K562 (cell line): Measurements from ENCODE around the gene CAV1. TPM values are rescaled to one million over a fixed set of nuclear protein-coding genes. Genes with fewer than 3 reads are reported as not detected.
A peak's percentile ranks its signal among the peaks of the same experiment; 100 is the strongest.

Experiments used
- CREB1 ChIP-seq, 2 experiments: sonication (generic) in 1 of 2; formaldehyde crosslinking in 1 of 2; IDR thresholded peaks; 2 replicates each; pipeline versions ENCODE4 v1.6.1 to v1.8.0; 2012 to 2022; ENCODE audit warnings: inconsistent platforms in 1 of 2, mild to moderate bottlenecking in 1 of 2, missing genetic modification reagents in 1 of 2, moderate library complexity in 1 of 2
- ERF ChIP-seq: fragments of 450-650 bp; formaldehyde crosslinking; IDR thresholded peaks from 2 replicates; pipeline ENCODE4 v1.4.0; 2020; ENCODE audit warnings: mild to moderate bottlenecking, mixed read lengths
- HDAC3 ChIP-seq: fragments of 450-650 bp; IDR thresholded peaks from 2 replicates; pipeline ENCODE4 v1.6.1; 2018; ENCODE audit warnings: borderline replicate concordance, mild to moderate bottlenecking, moderate library complexity; ENCODE audit not compliant: partially characterized antibody
- IRF2 ChIP-seq: sonication (generic); formaldehyde crosslinking; IDR thresholded peaks from 2 replicates; pipeline ENCODE4 v1.8.1; 2022; ENCODE audit warnings: mild to moderate bottlenecking, missing genetic modification reagents
- NBN ChIP-seq: fragments of 450-650 bp; IDR thresholded peaks from 2 replicates; pipeline ENCODE4 v1.6.1; 2016; ENCODE audit warnings: low read depth, mild to moderate bottlenecking
- NCOA6 ChIP-seq: fragments of 450-650 bp; IDR thresholded peaks from 2 replicates; pipeline ENCODE4 v1.6.1; 2017; ENCODE audit warnings: mild to moderate bottlenecking
- NFATC3 ChIP-seq: fragments of 450-650 bp; IDR thresholded peaks from 2 replicates; pipeline ENCODE4 v1.6.1; 2017; ENCODE audit warnings: mild to moderate bottlenecking
- POLR2A ChIP-seq: fragments of 450-650 bp; conservative IDR thresholded peaks from 2 replicates; pipeline ENCODE4 v1.6.1; 2016
- SAFB2 ChIP-seq: fragments of 200-400 bp; formaldehyde crosslinking; IDR thresholded peaks from 2 replicates; pipeline ENCODE4 v1.6.1; 2018; ENCODE audit warnings: borderline replicate concordance, low read length, low read depth, moderate library complexity; ENCODE audit not compliant: severe bottlenecking
- STAT5B ChIP-seq: fragments of 250-450 bp; sonication (Bioruptor Pico); IDR thresholded peaks from 2 replicates; pipeline ENCODE4 v1.8.0; 2021; ENCODE audit warnings: mild to moderate bottlenecking, inconsistent platforms
- TAL1 ChIP-seq: fragments of 450-650 bp; IDR thresholded peaks from 2 replicates; pipeline ENCODE4 v1.6.1; 2016; ENCODE audit warnings: mild to moderate bottlenecking
- ZFX ChIP-seq: sonication (generic); formaldehyde crosslinking; IDR thresholded peaks from 2 replicates; pipeline ENCODE4 v1.8.0; 2022; ENCODE audit warnings: mild to moderate bottlenecking, missing genetic modification reagents, moderate library complexity
- ZNF197 ChIP-seq: fragments of 200-800 bp; sonication (Bioruptor generic); IDR thresholded peaks from 2 replicates; pipeline ENCODE4 v1.6.1; 2016; ENCODE audit warnings: low read depth, missing genetic modification characterization, missing compliant biosample characterization
- ZNF274 ChIP-seq: IDR thresholded peaks from 2 replicates; pipeline ENCODE4 v1.6.1; 2011; ENCODE audit warnings: low read depth, mild to moderate bottlenecking, low read length, moderate library complexity, borderline replicate concordance
- polyA plus RNA-seq, 8 experiments: library from polyadenylated mRNA; depleted of rRNA in 4 of 8; stranded (reverse) in 5 of 8; unstranded in 3 of 8; fragments of >200 nt; fragmentation: Nextera tagmentation in 2 of 8; fragmentation: Illumina TruSeq in 1 of 8; extraction: Ambion mirVana in 2 of 8; extraction: Trizol in 1 of 8; gene quantifications; 2 replicates each; pipeline versions ENCODE4 v1.2.1 to v1.2.3, GENCODE V29; 2011 to 2014; ENCODE audit warnings: inconsistent platforms in 1 of 8, missing spikeins in 1 of 8
- total RNA-seq, 7 experiments: library from RNA; depleted of rRNA in 6 of 7; stranded (reverse); fragments of >200 nt in 6 of 7; fragmentation: Illumina TruSeq in 2 of 7; extraction: Trizol in 2 of 7; gene quantifications; 2 replicates each; pipeline versions ENCODE4 v1.2.1 to v1.2.3, GENCODE V29; 2011 to 2021; ENCODE audit warnings: low replicate concordance in 1 of 7
- TF ChIP-seq, protein P1 (sequence below): fragments of 450-650 bp; IDR thresholded peaks from 2 replicates; pipeline ENCODE4 v1.6.1; 2017; ENCODE audit warnings: antibody characterized with exemption, mild to moderate bottlenecking
- TF ChIP-seq, protein P2 (sequence below): sonication (generic); formaldehyde crosslinking; IDR thresholded peaks from 2 replicates; pipeline ENCODE4 v1.8.0; 2022; ENCODE audit warnings: missing genetic modification reagents, mild to moderate bottlenecking, borderline replicate concordance
- TF ChIP-seq, protein P3 (sequence below): sonication (generic); formaldehyde crosslinking; IDR thresholded peaks from 2 replicates; pipeline ENCODE4 v1.8.0; 2022; ENCODE audit warnings: missing genetic modification reagents, mild to moderate bottlenecking, moderate library complexity, borderline replicate concordance
- TF ChIP-seq, protein P4 (sequence below): sonication (generic); formaldehyde crosslinking; IDR thresholded peaks from 2 replicates; pipeline ENCODE4 v1.8.0; 2022; ENCODE audit warnings: mild to moderate bottlenecking, missing genetic modification reagents

Gene CAV1
- total and polyA plus RNA-seq, 9 of the 15 experiments (the other 6 are each of a cell fraction or from before 2014, with no cell fraction given) = 0.08 to 1.5 (median 0.63) TPM

DNA sequence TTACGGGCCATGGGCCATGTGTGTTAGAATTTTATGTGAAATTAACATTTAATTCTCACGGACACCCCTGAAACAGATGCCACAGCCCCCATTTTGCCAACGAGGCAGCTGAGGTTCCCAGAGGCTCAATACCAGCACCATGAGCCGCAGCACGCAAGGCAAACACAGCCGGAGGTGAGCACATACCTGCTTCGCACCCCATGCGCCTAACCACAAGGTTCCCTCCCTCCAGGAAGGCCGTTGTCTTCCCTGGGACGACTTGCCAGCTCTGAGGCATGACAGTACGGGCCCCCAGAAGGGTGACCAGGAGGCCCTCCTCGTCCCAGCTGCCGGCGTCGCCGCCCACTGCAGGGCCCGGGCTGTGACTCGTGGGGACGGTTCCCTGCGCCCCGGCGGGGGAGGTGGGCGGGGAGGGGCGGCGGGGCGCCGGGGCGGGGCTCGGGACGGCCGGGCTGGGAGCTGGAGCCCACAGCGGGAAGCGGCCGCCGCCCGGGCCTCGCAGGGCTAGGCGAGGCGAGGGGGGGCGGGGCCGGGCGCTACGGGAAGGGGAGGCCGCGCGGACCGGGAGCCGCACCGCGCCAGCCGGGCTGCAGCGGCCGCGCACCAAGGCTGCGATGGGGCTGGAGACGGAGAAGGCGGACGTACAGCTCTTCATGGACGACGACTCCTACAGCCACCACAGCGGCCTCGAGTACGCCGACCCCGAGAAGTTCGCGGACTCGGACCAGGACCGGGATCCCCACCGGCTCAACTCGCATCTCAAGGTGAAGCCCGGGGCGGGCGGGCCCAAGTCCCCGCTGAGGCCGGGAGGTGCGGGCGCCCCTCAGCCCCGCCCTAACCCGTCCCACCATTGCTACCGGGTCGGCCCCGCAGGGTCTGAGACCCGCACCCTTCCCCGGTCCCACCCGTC lies 25.4 kb upstream of the CAV1 start, which contains the start of gene CAV2 (continued):
- TF ChIP-seq, protein P1, sequence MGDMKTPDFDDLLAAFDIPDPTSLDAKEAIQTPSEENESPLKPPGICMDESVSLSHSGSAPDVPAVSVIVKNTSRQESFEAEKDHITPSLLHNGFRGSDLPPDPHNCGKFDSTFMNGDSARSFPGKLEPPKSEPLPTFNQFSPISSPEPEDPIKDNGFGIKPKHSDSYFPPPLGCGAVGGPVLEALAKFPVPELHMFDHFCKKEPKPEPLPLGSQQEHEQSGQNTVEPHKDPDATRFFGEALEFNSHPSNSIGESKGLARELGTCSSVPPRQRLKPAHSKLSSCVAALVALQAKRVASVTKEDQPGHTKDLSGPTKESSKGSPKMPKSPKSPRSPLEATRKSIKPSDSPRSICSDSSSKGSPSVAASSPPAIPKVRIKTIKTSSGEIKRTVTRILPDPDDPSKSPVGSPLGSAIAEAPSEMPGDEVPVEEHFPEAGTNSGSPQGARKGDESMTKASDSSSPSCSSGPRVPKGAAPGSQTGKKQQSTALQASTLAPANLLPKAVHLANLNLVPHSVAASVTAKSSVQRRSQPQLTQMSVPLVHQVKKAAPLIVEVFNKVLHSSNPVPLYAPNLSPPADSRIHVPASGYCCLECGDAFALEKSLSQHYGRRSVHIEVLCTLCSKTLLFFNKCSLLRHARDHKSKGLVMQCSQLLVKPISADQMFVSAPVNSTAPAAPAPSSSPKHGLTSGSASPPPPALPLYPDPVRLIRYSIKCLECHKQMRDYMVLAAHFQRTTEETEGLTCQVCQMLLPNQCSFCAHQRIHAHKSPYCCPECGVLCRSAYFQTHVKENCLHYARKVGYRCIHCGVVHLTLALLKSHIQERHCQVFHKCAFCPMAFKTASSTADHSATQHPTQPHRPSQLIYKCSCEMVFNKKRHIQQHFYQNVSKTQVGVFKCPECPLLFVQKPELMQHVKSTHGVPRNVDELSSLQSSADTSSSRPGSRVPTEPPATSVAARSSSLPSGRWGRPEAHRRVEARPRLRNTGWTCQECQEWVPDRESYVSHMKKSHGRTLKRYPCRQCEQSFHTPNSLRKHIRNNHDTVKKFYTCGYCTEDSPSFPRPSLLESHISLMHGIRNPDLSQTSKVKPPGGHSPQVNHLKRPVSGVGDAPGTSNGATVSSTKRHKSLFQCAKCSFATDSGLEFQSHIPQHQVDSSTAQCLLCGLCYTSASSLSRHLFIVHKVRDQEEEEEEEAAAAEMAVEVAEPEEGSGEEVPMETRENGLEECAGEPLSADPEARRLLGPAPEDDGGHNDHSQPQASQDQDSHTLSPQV = 0 out of 2 replicates have a peak, but pooled peaks have one; percentile 59
- TF ChIP-seq, protein P2, sequence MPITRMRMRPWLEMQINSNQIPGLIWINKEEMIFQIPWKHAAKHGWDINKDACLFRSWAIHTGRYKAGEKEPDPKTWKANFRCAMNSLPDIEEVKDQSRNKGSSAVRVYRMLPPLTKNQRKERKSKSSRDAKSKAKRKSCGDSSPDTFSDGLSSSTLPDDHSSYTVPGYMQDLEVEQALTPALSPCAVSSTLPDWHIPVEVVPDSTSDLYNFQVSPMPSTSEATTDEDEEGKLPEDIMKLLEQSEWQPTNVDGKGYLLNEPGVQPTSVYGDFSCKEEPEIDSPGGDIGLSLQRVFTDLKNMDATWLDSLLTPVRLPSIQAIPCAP (CRISPR knock-in tag) = no peak
- peak; percentile 82 for TF ChIP-seq ERF
- TF ChIP-seq POLR2A = peak; percentile 69
- TF ChIP-seq, protein P3, sequence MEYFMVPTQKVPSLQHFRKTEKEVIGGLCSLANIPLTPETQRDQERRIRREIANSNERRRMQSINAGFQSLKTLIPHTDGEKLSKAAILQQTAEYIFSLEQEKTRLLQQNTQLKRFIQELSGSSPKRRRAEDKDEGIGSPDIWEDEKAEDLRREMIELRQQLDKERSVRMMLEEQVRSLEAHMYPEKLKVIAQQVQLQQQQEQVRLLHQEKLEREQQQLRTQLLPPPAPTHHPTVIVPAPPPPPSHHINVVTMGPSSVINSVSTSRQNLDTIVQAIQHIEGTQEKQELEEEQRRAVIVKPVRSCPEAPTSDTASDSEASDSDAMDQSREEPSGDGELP = peak; percentile 74
- no peak for TF ChIP-seq STAT5B
- TF ChIP-seq ZNF197 (CRISPR knock-in tag) = no peak
- TF ChIP-seq CREB1 (IDR thresholded peaks at IDR 0.05) = 0 out of 2 replicates have a peak, but pooled peaks have one; percentile 19
- no peak for TF ChIP-seq CREB1 (CRISPR knock-in tag; IDR thresholded peaks at IDR 0.05)
- peak; percentile 91 for TF ChIP-seq ZFX
- TF ChIP-seq TAL1 = no peak
- TF ChIP-seq NCOA6 = no peak
- no peak for TF ChIP-seq SAFB2
- no peak for TF ChIP-seq IRF2 (CRISPR knock-in tag)
- TF ChIP-seq NBN = no peak
- no peak for TF ChIP-seq ZNF274
- TF ChIP-seq NFATC3 = no peak
- no peak for TF ChIP-seq HDAC3
- TF ChIP-seq, protein P4, sequence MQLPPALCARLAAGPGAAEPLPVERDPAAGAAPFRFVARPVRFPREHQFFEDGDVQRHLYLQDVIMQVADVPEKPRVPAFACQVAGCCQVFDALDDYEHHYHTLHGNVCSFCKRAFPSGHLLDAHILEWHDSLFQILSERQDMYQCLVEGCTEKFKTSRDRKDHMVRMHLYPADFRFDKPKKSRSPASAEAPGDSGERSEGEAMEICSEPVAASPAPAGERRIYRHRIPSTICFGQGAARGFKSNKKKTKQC (CRISPR knock-in tag) = no peak
